Adipocyte (in vitro differentiated cells): ENCODE data around the gene COBL.
A peak's percentile ranks its signal among the peaks of the same experiment; 100 is the strongest.

Experiments
- DNase-seq: peaks from one replicate; pipeline ENCODE4 v3.0.0-alpha.2; 2015; ENCODE audit warnings: low read depth
- H3K27me3 ChIP-seq: replicated peaks from 2 replicates; pipeline ENCODE4 v1.7.0; 2013; ENCODE audit warnings: mild to moderate bottlenecking, low read length, moderate library complexity; ENCODE audit not compliant: control insufficient read depth, insufficient read depth
- H3K36me3 ChIP-seq: 2 replicates; pipeline ENCODE4 v1.7.0; 2013; ENCODE audit warnings: low read length, mild to moderate bottlenecking, moderate library complexity; ENCODE audit not compliant: control insufficient read depth, insufficient read depth, severe bottlenecking
- H3K4me1 ChIP-seq: 2 replicates; pipeline ENCODE4 v1.7.0; 2013; ENCODE audit warnings: mild to moderate bottlenecking, low read length, moderate library complexity; ENCODE audit not compliant: control insufficient read depth, insufficient read depth
- H3K4me3 ChIP-seq: 2 replicates; pipeline ENCODE4 v1.7.0; 2013; ENCODE audit warnings: mild to moderate bottlenecking, low read length, moderate library complexity
- H3K9ac ChIP-seq: 2 replicates; pipeline ENCODE4 v1.7.0; 2013; ENCODE audit warnings: mild to moderate bottlenecking, low read length, moderate library complexity
- H3K9me3 ChIP-seq: 2 replicates; pipeline ENCODE4 v1.7.0; 2013; ENCODE audit warnings: mild to moderate bottlenecking, low read length, moderate library complexity; ENCODE audit not compliant: control insufficient read depth

Gene COBL

DNA sequence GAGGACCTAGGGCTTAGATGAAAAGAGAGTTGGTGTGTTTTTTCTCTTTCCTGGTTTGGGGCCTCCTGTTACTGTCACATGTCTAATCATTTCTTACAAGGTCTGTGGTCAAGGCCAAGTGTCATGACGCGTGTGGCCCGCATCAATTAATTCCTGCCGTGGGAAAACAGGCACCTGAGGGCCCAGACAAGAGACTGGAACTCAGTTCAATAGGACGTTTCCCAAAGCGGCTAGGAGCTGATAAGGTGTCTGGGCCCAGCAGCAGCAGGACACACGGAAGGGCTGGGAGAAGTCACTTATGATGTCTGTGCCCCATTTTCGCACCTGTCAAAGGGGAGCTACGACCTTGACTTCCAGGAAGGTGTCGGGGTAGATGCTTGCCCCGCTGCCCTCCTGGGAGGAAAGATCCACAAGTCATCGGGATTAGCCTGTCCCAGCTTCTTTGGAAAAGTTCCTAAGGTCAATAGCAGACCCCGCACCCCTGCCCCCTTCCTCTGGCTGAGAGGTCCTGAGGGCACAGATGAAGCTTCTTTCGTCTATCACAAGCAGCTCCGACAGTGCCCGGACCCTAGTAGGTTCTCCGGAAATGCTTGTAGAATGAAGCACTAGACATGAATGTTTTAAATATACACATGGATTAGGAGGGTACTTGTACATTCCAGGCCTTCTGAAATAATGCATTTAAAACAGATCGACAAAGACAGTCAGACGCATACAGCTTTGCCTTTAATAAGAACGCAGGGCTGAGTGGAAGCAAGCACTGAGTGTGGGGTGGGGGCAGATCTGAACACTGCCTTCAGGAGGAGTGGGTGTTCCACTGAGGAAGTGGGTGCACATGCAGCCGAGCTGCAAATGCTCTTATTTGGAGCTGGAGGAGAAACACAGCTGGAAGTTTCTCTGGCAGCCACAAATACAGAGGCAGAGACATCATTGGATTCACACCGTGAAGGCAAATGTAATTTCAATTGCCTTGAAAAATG lies 296.4 kb downstream of the COBL start:
- H3K4me3 ChIP-seq = no peak overlapping the region
- H3K36me3 ChIP-seq = no peaks in the 10 kb centered on the region
- no peak overlapping the region for H3K9ac ChIP-seq
- no peaks in the 10 kb centered on the region for H3K9me3 ChIP-seq
- peak; percentile 73 for DNase-seq
- peaks cover 9% of the 10 kb centered on the region for H3K4me1 ChIP-seq
- H3K27me3 ChIP-seq = no peaks in the 10 kb centered on the region

GRCh38 chr7:51019191-51019844 lies 297.3 kb downstream of the COBL start:
- H3K27me3 ChIP-seq = no peaks in the 10 kb centered on the region
- peak; percentile 53 for DNase-seq
- no peaks in the 10 kb centered on the region for H3K36me3 ChIP-seq

DNA sequence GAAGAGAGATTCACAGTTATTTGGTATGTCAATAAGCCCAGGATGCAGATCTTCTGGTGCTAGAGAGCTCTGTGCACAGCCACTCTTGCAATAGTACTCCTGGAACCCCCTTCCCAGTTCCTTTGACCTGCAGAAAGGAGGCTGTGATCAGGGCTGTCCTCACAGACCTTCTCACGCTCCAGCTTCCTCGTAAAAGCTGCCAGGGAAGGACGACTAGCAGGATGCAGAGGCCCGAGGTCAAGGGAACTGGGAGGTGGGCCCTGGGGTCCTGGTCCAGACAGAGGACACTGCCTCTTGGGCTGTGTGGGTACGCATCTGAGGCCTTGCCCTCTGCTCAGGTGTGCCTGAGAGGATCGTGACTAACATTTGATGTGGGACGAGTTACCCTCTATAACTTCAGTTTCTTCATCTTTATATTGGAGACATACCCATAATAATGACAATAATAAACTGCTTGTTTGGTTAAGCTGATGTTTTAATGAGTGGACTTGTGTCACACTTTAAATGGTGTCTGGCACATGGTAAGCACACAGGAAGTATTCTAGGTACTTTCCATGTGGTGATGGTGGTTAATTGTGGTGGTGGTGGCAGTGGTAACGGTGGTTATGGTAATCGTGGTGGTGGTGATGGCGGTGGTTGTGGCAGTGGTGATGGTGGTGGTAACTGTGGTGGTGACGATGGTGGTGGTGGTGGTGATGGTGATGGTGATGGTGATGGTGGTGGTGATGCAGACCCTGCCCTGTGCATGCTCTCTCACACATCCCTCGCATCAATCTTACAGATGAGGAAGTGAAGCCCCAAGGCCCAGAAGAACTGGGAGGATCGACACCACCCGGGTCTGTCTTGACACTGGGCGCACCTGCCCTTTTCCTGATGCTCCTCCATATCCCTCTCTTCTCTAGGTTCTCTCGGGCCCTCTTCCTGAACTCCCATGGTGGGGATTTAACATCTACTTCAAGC lies 298.8 kb downstream of the COBL start:
- no peaks in the 10 kb centered on the region for H3K36me3 ChIP-seq
- no peaks in the 10 kb centered on the region for H3K27me3 ChIP-seq
- H3K9ac ChIP-seq = no peak overlapping the region
- peaks cover 5% of the 10 kb centered on the region for H3K4me1 ChIP-seq
- H3K4me3 ChIP-seq = no peak overlapping the region
- no peak for DNase-seq
- no peaks in the 10 kb centered on the region for H3K9me3 ChIP-seq

More at GRCh38 chr7:51019191-51019844, 297.3 kb downstream of the COBL start:
- Histone ChIP-seq H3K4me1 (peaks cover 9% of the 10 kb centered on the region), H3K9me3 (no peaks in the 10 kb centered on the region), H3K9ac (no peak overlapping the region), H3K4me3 (no peak overlapping the region)

DNA sequence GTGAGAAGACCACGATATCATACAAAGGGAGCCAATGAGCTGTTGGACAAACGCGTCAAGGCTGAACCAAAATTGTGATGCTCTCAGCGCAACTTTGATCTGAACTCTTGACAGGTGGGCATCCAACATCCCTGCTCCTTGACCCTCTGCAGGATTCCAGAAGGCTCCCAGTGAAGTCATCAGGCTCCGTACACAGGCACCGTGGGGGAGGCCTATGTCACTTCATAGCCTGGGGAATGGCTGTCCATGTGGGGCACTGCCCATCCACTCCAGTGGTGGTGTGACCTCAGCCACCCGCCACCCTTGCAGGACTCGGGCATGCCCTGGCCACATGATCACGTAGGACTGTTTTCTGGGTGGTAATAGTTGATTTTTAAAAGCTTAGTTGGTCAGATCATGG lies 300.1 kb downstream of the COBL start:
- Histone ChIP-seq H3K9ac (no peak overlapping the region), H3K36me3 (no peaks in the 10 kb centered on the region), H3K27me3 (no peaks in the 10 kb centered on the region), H3K9me3 (no peaks in the 10 kb centered on the region), H3K4me1 (no peaks in the 10 kb centered on the region), H3K4me3 (no peak overlapping the region)
- no peak for DNase-seq

- no peaks in the 10 kb centered on the region for H3K36me3 ChIP-seq
- H3K9ac ChIP-seq = no peak overlapping the region
- H3K9me3 ChIP-seq = no peaks in the 10 kb centered on the region
- DNase-seq = no peak
- H3K27me3 ChIP-seq = no peaks in the 10 kb centered on the region
- H3K4me3 ChIP-seq = no peak overlapping the region
- no peaks in the 10 kb centered on the region for H3K4me1 ChIP-seq
These were observed 301.0 kb downstream of the COBL start for GRCh38 chr7:51015581-51015980.

GRCh38 chr7:51014811-51015210 lies 301.8 kb downstream of the COBL start:
- H3K9ac ChIP-seq = no peak overlapping the region
- no peak overlapping the region for H3K4me3 ChIP-seq
- H3K36me3 ChIP-seq = no peaks in the 10 kb centered on the region
- peaks cover 6% of the 10 kb centered on the region for H3K4me1 ChIP-seq
- H3K27me3 ChIP-seq = no peaks in the 10 kb centered on the region
- no peaks in the 10 kb centered on the region for H3K9me3 ChIP-seq
- no peak for DNase-seq

DNA sequence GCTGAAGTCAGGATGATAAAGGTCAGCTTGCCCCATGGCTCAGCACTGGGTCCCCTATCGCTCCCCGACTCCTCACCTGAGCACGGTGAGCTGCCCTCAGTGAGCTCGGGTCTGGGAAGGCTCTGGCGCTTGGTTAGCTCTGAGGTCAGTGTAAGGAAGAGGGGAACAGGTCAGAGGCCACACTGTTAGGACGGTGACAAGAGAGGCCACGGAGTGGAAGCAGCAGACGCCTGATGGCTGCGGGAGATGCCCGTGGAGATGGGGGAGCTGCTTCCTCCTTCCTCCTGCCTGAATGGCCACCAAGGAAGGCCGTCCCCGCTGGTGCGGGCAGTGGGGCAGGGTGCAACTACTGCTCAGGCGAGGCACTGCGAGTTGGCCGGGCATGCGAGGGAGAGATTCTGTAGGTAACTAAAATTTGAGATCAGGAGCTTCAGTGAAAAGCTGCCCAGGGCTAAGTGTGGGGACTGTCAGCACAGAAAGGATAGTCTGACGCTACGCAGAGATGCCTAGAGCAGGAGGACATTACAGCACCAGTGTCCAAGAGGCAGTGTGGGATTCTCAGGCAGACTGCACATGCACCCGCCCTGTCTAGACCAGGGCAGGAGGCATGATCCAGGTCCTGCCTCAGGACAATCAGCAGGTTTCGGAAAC lies 302.6 kb downstream of the COBL start:
- H3K36me3 ChIP-seq = no peaks in the 10 kb centered on the region
- DNase-seq = no peak
- H3K9me3 ChIP-seq = no peaks in the 10 kb centered on the region
- H3K9ac ChIP-seq = no peak overlapping the region
- no peak overlapping the region for H3K4me3 ChIP-seq
- peaks cover 9% of the 10 kb centered on the region for H3K4me1 ChIP-seq
- H3K27me3 ChIP-seq = no peaks in the 10 kb centered on the region

- H3K4me3 ChIP-seq = no peak overlapping the region
- H3K4me1 ChIP-seq = peaks cover 9% of the 10 kb centered on the region
- H3K36me3 ChIP-seq = no peaks in the 10 kb centered on the region
- no peaks in the 10 kb centered on the region for H3K9me3 ChIP-seq
- H3K27me3 ChIP-seq = no peaks in the 10 kb centered on the region
- no peak overlapping the region for H3K9ac ChIP-seq
- DNase-seq = no peak
These were observed 303.3 kb downstream of the COBL start for GRCh38 chr7:51013218-51013786.

DNA sequence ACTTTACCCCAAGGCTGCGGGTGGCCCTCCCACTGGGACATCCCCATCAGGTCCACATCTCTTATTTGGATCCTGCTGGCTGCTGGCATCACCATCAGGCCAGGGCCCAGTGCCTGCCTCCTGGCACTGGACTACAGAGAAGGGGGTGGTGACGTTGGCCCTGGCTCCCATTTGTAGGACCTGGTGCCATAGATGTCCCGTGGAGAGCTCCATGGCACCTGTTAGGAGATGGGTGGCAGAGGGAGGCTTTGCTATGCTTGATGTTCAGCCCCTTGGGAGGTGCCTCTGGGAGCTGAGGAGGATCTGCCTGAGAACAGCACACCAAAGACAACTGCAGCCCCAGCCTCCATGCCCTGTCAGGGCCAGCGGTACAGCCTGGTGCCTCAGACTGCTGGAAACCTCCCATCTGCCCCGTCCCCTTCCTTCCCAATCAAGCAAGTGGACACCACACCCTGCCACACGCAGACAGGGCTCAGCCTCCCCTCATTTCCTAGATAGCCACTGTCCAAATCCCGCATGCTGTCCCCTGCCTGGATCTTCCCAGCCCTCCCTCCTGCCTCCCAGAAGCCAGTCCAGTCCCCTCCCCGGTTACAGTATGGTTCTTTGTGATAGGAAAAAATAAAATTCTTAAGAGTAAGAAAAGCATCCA lies 303.9 kb downstream of the COBL start:
- Histone ChIP-seq H3K9ac (no peak overlapping the region), H3K4me1 (peaks cover 15% of the 10 kb centered on the region), H3K36me3 (no peaks in the 10 kb centered on the region), H3K4me3 (no peak overlapping the region), H3K27me3 (no peaks in the 10 kb centered on the region), H3K9me3 (no peaks in the 10 kb centered on the region)
- DNase-seq = no peak

DNA sequence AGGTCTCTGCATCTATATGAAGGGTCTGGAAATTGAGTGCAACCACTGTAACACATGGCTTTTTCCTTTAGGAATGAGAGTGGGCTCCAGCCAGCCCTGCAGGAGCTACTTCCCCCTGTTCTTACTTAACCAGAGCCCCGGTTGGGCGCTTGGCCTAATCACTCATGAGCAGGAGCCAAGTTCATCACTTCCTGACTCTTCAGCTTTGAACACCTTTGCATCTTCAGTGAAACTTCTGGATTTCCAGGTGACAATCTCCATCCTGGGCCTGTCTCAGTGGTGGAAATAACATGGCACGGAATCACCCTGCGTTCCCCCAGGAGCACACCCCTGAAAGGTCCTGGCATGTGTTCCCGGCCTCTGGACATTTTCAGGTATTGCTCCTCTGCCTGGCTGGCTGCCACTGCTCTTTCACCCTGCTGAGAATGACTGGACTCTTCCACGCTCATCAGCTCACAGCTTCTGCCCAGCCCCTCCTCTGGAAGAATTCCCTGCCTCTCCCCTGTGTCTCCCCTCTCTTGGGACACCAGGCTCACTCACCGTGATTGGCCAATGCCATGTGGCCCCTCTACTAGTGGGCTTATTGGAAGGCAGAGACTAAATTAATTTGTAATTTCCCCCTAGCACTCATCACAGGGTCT lies 304.8 kb downstream of the COBL start:
- no peak for DNase-seq
- no peaks in the 10 kb centered on the region for H3K9me3 ChIP-seq
- H3K9ac ChIP-seq = no peak overlapping the region
- H3K4me3 ChIP-seq = no peak overlapping the region
- peaks cover 15% of the 10 kb centered on the region for H3K4me1 ChIP-seq
- H3K27me3 ChIP-seq = no peaks in the 10 kb centered on the region
- no peaks in the 10 kb centered on the region for H3K36me3 ChIP-seq
